NCI-H187 treated with DMSO at 0.1 percent for 48 hours (cell line): ENCODE data around the gene KATNAL2.
A peak's percentile ranks its signal among the peaks of the same experiment; 100 is the strongest.

Experiments
- DNase-seq: peaks from one replicate; lab custom pipeline; 2025; lab: John Stamatoyannopoulos, UW

Gene KATNAL2

DNA sequence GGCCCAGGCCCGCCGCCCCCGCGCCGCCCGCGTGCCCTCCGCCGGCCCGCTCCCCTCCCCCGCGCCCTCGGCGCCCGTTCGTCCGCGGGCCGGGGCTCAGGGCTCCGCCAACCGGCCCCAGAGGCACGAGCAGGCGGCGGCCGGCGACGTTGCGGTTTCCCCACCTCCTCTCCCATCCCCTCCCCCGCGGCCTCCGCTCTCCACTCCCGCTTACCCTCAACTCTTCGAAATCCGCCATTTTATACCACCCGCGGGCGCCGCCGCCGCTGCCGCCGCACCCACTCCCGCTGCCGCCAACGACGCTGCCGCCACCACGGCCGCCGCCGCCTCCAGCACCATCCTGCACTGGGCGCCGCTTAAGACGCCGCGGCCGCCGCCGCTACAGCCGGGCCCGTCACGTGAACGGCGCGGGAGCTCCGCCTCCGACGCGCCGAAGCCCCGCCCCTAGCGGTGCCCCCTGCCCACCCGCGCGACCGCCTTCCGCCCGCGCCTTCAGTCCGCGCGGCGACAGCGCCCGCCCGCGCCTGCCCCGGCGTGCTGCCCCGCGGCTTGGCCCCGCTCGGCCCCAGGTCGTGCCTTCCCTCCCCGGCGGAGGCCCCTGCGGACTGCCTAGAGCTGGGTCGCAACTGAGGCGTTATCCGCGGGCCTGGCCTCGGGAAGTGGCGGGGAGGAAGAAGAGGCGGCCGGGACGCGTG, at the start of gene KATNAL2, which contains the start of gene PIAS2:
TSS of gene KATNAL2 (plus strand) at position 495 of the 695 bp plus-strand sequence. CDS start 29,271 bp downstream, outside the sequence.
TSS of gene PIAS2 (minus strand) at position 400 of the 695 bp plus-strand sequence. CDS start at position 238, 162 bp downstream.
- DNase-seq = no peak

- no peak for DNase-seq
These were observed 49.1 kb upstream of the KATNAL2 start for GRCh38 chr18:46868169-46868921.

- DNase-seq = no peak
These were observed 39.9 kb upstream of the KATNAL2 start for GRCh38 chr18:46877329-46877987.

- no peak for DNase-seq
These were observed 34.2 kb upstream of the KATNAL2 start for GRCh38 chr18:46883180-46883579.

GRCh38 chr18:46886893-46887292, 30.5 kb upstream of the KATNAL2 start:
- DNase-seq = no peak

GRCh38 chr18:46888965-46889364, 28.4 kb upstream of the KATNAL2 start:
- DNase-seq = no peak

- DNase-seq = no peak
These were observed 25.6 kb upstream of the KATNAL2 start for GRCh38 chr18:46891742-46892214.

DNA sequence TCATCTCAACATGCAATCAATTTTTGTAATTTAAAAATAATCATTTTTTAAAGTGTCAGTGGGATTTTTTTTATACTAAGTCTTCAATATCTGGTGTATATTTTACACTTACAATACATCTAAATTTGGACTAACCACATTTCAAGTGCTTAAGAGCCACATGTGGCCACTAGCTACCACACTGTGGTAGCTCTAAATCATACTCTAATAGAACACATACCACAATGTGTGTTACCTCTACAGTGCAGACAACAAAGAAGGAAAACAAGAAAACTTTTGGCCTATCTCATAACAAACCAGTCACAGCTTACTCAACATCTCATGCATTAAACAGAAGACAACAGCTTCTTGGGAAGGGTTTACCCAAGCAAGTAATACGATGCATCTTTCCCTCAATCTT, 24.6 kb upstream of the KATNAL2 start:
- no peak for DNase-seq

DNA sequence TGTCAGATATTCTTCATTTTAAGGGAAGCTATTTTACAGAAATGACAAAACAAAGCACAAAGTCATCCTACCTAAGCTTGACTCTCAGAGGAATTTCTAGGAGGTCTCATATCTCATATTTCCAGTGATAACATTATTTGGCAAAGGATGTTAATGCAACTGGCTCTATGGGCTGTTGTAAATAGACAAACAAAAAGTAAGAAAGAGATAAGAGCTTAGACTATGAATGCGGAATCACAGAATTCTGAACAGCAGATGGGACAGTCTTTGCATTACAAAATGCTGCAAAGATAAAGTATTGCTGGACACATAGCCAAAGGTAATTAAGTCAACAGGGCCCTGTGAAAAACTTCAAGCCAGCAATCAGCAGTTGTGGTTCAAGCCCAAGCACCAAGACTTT, 24.0 kb upstream of the KATNAL2 start:
- no peak for DNase-seq

GRCh38 chr18:46894124-46894523, 23.3 kb upstream of the KATNAL2 start:
- no peak for DNase-seq

- no peak for DNase-seq
These were observed 18.0 kb upstream of the KATNAL2 start for GRCh38 chr18:46899274-46899948.

DNA sequence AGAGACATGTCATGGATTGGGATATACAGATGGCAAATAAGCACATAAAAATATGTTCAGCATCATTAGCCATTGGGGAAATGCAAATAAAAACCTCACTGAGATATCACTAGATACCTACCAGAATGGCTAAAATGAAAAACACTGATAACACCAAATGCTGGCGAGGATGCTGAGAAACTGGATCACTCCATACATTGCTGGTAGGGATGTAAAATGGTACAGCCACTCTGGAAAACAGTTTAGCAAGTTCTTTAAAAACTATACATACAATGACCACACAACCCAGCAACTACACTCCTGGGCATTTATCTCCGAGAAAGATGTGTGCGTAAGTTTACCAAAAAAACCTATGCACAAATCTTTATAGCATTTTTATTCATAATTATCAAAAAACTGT, 14.0 kb upstream of the KATNAL2 start:
- no peak for DNase-seq

DNA sequence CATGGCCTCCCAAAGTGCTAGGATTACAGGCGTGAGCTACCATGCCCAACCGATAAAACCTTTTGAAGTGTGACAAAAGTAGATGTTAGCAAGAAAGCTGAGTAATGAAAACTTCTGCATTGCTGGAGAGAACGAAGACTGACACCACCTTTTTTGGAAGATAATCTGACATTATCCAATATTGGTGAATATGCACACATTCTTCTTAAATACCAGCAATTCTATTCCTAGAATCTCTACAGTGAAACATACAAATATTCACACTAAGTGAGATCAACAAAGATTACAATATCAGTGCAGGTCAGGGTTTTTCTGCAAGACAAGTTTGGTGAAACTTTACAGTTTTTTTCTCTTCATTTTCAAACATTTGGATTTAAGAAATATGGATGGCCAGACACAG, 7.9 kb upstream of the KATNAL2 start:
- DNase-seq = no peak

DNA sequence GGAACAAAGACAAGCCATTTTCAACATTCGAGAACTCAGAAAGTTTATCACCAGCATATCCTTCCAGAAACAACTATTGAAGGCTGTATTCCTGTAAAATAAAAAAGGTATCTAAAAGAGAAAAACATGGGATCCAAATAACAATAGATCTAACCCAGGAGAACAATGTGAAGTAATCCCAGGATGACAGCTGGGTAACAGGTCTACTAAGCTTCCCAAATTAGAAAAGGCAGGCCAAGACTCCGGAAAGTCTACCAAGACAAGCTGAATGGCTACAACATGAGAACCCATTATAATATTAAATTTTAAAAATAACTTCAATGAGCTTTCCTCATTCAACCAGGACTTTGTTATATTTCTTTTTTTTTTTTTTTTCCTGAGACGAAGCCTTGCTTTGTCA, 6.5 kb upstream of the KATNAL2 start:
- no peak for DNase-seq

GRCh38 chr18:46915800-46916550, 1.4 kb upstream of the KATNAL2 start:
- DNase-seq = no peak

GRCh38 chr18:46916551-46917107, 773 bp upstream of the KATNAL2 start:
- no peak for DNase-seq

- DNase-seq = peak; percentile 23
These were observed 600 bp downstream of the KATNAL2 start for GRCh38 chr18:46917803-46918600.

DNA sequence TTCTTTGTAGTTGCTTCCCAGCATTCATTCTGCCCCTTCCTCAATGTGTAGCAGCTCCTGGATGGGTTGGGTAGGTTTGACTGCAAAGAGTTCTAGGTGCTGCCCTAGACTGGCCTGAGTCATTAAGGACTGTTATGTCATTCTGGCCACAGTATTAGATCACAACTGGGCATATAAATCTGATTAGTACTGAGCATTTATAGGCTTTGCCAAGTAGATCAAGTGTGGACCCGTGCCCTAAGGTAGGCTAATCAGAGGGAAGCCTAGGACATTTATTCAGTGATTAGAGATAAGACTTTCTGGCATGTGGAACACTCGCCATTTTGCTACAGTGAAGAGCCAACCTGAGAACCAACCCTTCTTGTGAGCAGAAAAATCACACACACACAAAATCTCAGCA, 2.7 kb downstream of the KATNAL2 start:
- no peak for DNase-seq

DNA sequence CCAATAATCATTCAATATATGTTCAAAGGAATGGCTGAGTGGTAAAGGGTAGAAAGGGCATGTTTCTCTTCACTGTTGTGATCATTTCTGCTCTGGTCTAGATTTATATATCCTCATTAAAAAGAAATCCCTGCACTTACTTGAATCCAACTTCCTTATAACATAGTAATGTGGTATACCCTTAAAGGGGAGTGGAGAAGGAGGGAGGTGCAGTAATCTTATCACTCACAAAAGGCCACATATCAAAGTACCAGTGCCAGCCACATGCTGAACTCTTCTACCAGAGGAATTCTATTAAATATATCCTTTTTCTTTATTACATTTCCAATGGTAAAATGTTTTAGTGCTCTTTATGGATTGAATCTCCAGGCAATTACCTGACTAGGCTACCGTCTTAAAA, 3.3 kb downstream of the KATNAL2 start:
- no peak for DNase-seq

GRCh38 chr18:46939337-46939963, 22.0 kb downstream of the KATNAL2 start:
- no peak for DNase-seq
